H1 (cell line): ENCODE data around the gene PRRG2. TPM values are rescaled to one million over a fixed set of nuclear protein-coding genes. Genes with fewer than 3 reads are reported as not detected.

Source experiments
- CTCF ChIA-PET: fragments of 300-600 bp; sonication (Branson Sonifier 250); formaldehyde crosslinking; loops from one replicate; lab custom pipeline; 2021; ENCODE audit not compliant: partially characterized antibody; lab: Charles Lee
- POLR2A ChIA-PET: fragments of 300-600 bp; sonication (Branson Sonifier 250); formaldehyde crosslinking; loops from one replicate; lab custom pipeline; 2021; ENCODE audit warnings: inconsistent platforms; ENCODE audit not compliant: partially characterized antibody; lab: Charles Lee
- DNase-seq, 2 experiments: peaks; one replicate each; pipeline versions ENCODE4 v3.0.0 to v3.0.0-alpha.2; 2010 to 2022; ENCODE audit warnings: low spot score in 2 of 2, low read depth in 1 of 2, mixed read lengths in 1 of 2
- FAIRE-seq: peaks from 2 replicates; lab custom pipeline; 2011; peaks lifted over from hg19 to GRCh38; lab: Jason Lieb, UNC
- H2AFZ ChIP-seq: 2 replicates; pipeline ENCODE4 v1.8.1; 2012; ENCODE audit warnings: low read length, inconsistent platforms
- H2AK5ac ChIP-seq: 2 replicates; pipeline ENCODE4 v1.6.1; 2013; ENCODE audit warnings: low read depth, low read length
- H2BK120ac ChIP-seq: replicated peaks from 2 replicates; pipeline ENCODE3; 2013; ENCODE audit warnings: low read depth, low read length, inconsistent platforms
- H2BK12ac ChIP-seq: 2 replicates; pipeline ENCODE4 v1.6.1; 2013; ENCODE audit warnings: low read depth, low read length
- H2BK15ac ChIP-seq: 2 replicates; pipeline ENCODE4 v1.6.1; 2013; ENCODE audit warnings: low read length
- H2BK20ac ChIP-seq: 2 replicates; pipeline ENCODE4 v1.6.1; 2013; ENCODE audit warnings: low read length
- H2BK5ac ChIP-seq: 2 replicates; pipeline ENCODE4 v1.6.1; 2013; ENCODE audit warnings: low read depth, low read length
- H3K14ac ChIP-seq: 2 replicates; pipeline ENCODE4 v1.6.1; 2013; ENCODE audit warnings: inconsistent platforms; ENCODE audit not compliant: insufficient read length
- H3K18ac ChIP-seq: 2 replicates; pipeline ENCODE4 v1.6.1; 2013; ENCODE audit warnings: low read length; ENCODE audit errors: extremely low read depth
- H3K23ac ChIP-seq: 2 replicates; pipeline ENCODE4 v1.6.1; 2013; ENCODE audit warnings: inconsistent platforms; ENCODE audit not compliant: insufficient read length
- H3K23me2 ChIP-seq: 2 replicates; pipeline ENCODE4 v1.6.1; 2013; ENCODE audit warnings: low read depth, low read length
- H3K27ac ChIP-seq: 2 replicates; pipeline ENCODE4 v1.6.1; 2011; ENCODE audit warnings: low read depth, low read length, inconsistent platforms
- H3K27me3 ChIP-seq, 4 experiments: replicated peaks in 1 of 4; 1 replicate in 1 of 4; 2 replicates in 3 of 4; pipeline versions ENCODE4 v1.6.1 to v1.8.1; 2011 to 2013; ENCODE audit warnings: low read length in 3 of 4, mild to moderate bottlenecking in 3 of 4, inconsistent platforms in 2 of 4, mixed read lengths in 2 of 4, moderate library complexity in 1 of 4; ENCODE audit not compliant: control insufficient read depth in 3 of 4, insufficient read depth in 3 of 4; ENCODE audit errors: extremely low read depth in 1 of 4
- H3K36me3 ChIP-seq, 4 experiments: 2 replicates each; pipeline versions ENCODE4 v1.6.1 to v1.8.1; 2011 to 2013; ENCODE audit warnings: mild to moderate bottlenecking in 4 of 4, low read length in 3 of 4, moderate library complexity in 2 of 4, control low read depth in 1 of 4, inconsistent platforms in 1 of 4; ENCODE audit not compliant: insufficient read depth in 4 of 4, control insufficient read depth in 2 of 4
- H3K4ac ChIP-seq: replicated peaks from 2 replicates; pipeline ENCODE3; 2013; ENCODE audit warnings: low read length, low read depth, mixed read lengths, inconsistent platforms; ENCODE audit not compliant: insufficient read length
- H3K4me1 ChIP-seq, 4 experiments: replicated peaks in 1 of 4; 1 replicate in 1 of 4; 2 replicates in 3 of 4; pipeline versions ENCODE4 v1.6.1 to v1.8.1; 2011 to 2013; ENCODE audit warnings: low read length in 3 of 4, inconsistent platforms in 2 of 4, mixed read lengths in 1 of 4; ENCODE audit not compliant: insufficient read depth in 4 of 4, control insufficient read depth in 3 of 4
- H3K4me2 ChIP-seq, 2 experiments: 2 replicates each; pipeline versions ENCODE4 v1.6.1 to v1.8.1; 2011 to 2013; ENCODE audit warnings: low read depth in 2 of 2, low read length in 2 of 2, control low read depth in 1 of 2, inconsistent platforms in 1 of 2, mild to moderate bottlenecking in 1 of 2; ENCODE audit not compliant: insufficient read depth in 1 of 2
- H3K4me3 ChIP-seq, 4 experiments: fragments of 200-600, 300-600 bp in 1 of 4; sonication (generic), shearing (Covaris generic), sonication (Bioruptor Twin) in 1 of 4; 2 replicates each; pipeline versions ENCODE4 v1.5.1 to v1.8.1; 2011 to 2016; ENCODE audit warnings: low read length in 4 of 4, low read depth in 3 of 4, control low read depth in 2 of 4, inconsistent platforms in 2 of 4, mild to moderate bottlenecking in 2 of 4, mixed read lengths in 1 of 4, moderate library complexity in 1 of 4; ENCODE audit not compliant: insufficient read depth in 2 of 4; ENCODE audit errors: extremely low read depth in 1 of 4
- H3K56ac ChIP-seq: replicated peaks from 2 replicates; pipeline ENCODE3; 2013; ENCODE audit warnings: low read depth, mild to moderate bottlenecking, mixed read lengths, low read length, inconsistent platforms; ENCODE audit not compliant: insufficient read length
- H3K79me1 ChIP-seq: 2 replicates; pipeline ENCODE4 v1.6.1; 2013; ENCODE audit warnings: low read depth, low read length, control low read depth
- H3K79me2 ChIP-seq, 2 experiments: 2 replicates each; pipeline versions ENCODE4 v1.6.1 to v1.8.1; 2012 to 2013; ENCODE audit warnings: low read length in 2 of 2, mild to moderate bottlenecking in 2 of 2, inconsistent platforms in 1 of 2; ENCODE audit not compliant: insufficient read depth in 2 of 2, control insufficient read depth in 1 of 2
- H3K9ac ChIP-seq, 4 experiments: replicated peaks in 1 of 4; 1 replicate in 1 of 4; 2 replicates in 3 of 4; pipeline versions ENCODE4 v1.6.1 to v1.8.1; 2011 to 2013; ENCODE audit warnings: low read depth in 3 of 4, low read length in 3 of 4, control low read depth in 2 of 4, mild to moderate bottlenecking in 2 of 4, moderate library complexity in 2 of 4, inconsistent platforms in 1 of 4; ENCODE audit errors: extremely low read depth in 1 of 4
- H3K9me3 ChIP-seq, 2 experiments: 2 replicates each; pipeline versions ENCODE4 v1.6.1 to v1.8.1; 2012 to 2013; ENCODE audit warnings: mild to moderate bottlenecking in 2 of 2, moderate library complexity in 2 of 2, control low read depth in 1 of 2, inconsistent platforms in 1 of 2, low read depth in 1 of 2, low read length in 1 of 2, mixed read lengths in 1 of 2; ENCODE audit not compliant: insufficient read depth in 2 of 2
- H4K20me1 ChIP-seq, 2 experiments: replicated peaks in 1 of 2; 2 replicates each; pipeline versions ENCODE3 to v1.8.1; 2011 to 2013; ENCODE audit warnings: inconsistent platforms in 2 of 2, low read length in 2 of 2, mild to moderate bottlenecking in 1 of 2; ENCODE audit not compliant: insufficient read depth in 2 of 2, control insufficient read depth in 1 of 2
- H4K5ac ChIP-seq: 2 replicates; pipeline ENCODE4 v1.6.1; 2013; ENCODE audit warnings: low read length, low read depth, mixed read lengths, inconsistent platforms; ENCODE audit not compliant: insufficient read length
- H4K8ac ChIP-seq: 2 replicates; pipeline ENCODE4 v1.8.0; 2013; ENCODE audit warnings: mild to moderate bottlenecking, moderate library complexity, low read length, inconsistent platforms; ENCODE audit not compliant: insufficient read depth; ENCODE audit errors: extremely low read depth
- H4K91ac ChIP-seq: replicated peaks from 2 replicates; pipeline ENCODE3; 2013; ENCODE audit warnings: low read length, mixed read lengths, inconsistent platforms; ENCODE audit not compliant: insufficient read length
- NANOG ChIP-seq: IDR thresholded peaks from 2 replicates; pipeline ENCODE4 v1.6.1; 2011; ENCODE audit warnings: low read length, low read depth, mild to moderate bottlenecking, inconsistent platforms; ENCODE audit not compliant: insufficient read depth, poor library complexity, severe bottlenecking
- NRF1 ChIP-seq: IDR thresholded peaks from 2 replicates; pipeline ENCODE4 v1.6.1; 2011; ENCODE audit warnings: mild to moderate bottlenecking, low read depth, low read length, improper control_type of control experiment
- SIRT6 ChIP-seq: IDR thresholded peaks from one replicate; pipeline ENCODE4 v1.7.1; 2012; ENCODE audit warnings: low read length, inconsistent platforms
- SUZ12 ChIP-seq: fragments of 200-600 bp; sonication (generic); IDR thresholded peaks from 2 replicates; pipeline ENCODE4 v1.6.1; 2012; ENCODE audit warnings: mild to moderate bottlenecking, inconsistent platforms, low read length, moderate library complexity, mixed read lengths
- YY1 ChIP-seq: IDR thresholded peaks from 2 replicates; pipeline ENCODE4 v1.6.1; 2011; ENCODE audit warnings: low read depth, mild to moderate bottlenecking, low read length
- WGBS, 2 experiments: shearing (Covaris generic) in 1 of 2; methylation state at CpG; one replicate each; pipeline versions ENCODE4 v1.1.6 to v1.1.7; 2013 to 2015; ENCODE audit warnings: low lambda C conversion rate in 2 of 2, mixed read lengths in 2 of 2, inconsistent platforms in 1 of 2, low coverage in 1 of 2, missing lambda C conversion rate in 1 of 2; ENCODE audit not compliant: insufficient replicate concordance in 2 of 2, insufficient coverage in 1 of 2, insufficient read length in 1 of 2; ENCODE audit errors: extremely low coverage in 1 of 2, missing lambda C conversion rate in 1 of 2; 5-methylcytosine and 5-hydroxymethylcytosine counted together
- polyA plus RNA-seq, 7 experiments: library from polyadenylated mRNA; depleted of rRNA in 3 of 7; stranded (reverse) in 5 of 7; unstranded in 2 of 7; fragments of >200 nt in 5 of 7; fragments of 200-250 nt in 2 of 7; gene quantifications; 1 replicate in 5 of 7; 2 replicates in 1 of 7; 4 replicates in 1 of 7; pipeline versions ENCODE4 v1.2.1 to v1.2.3, GENCODE V29; 2011 to 2013; ENCODE audit warnings: missing spikeins in 2 of 7, mixed read lengths in 2 of 7
- total RNA-seq: library from RNA; stranded (reverse); fragmentation: NEBNext Ultra II Directional; extraction: Animal tissue kit (Norgen Biotek cat#: 25700); gene quantifications from 2 replicates; pipeline ENCODE4 v1.2.1, GENCODE V29; 2021

PRRG2 gene
- total and polyA plus RNA-seq, 2 of the 8 experiments (the other 6 are each of a cell fraction or from before 2014, with no cell fraction given), result 4.1 to 5.6 TPM

GRCh38 chr19:49567861-49568441 lies 13.2 kb upstream of the PRRG2 start:
- Histone ChIP-seq H3K27ac (no peak overlapping the region), H4K5ac (no peak overlapping the region), H2BK12ac (no peak overlapping the region), H3K56ac (no peak overlapping the region), H2BK20ac (no peak overlapping the region), H3K4ac (no peak overlapping the region), H3K23me2 (no peaks in the 10 kb centered on the region), H2BK5ac (no peak overlapping the region), H4K8ac (no peak overlapping the region), H2AFZ (no peak overlapping the region), H3K18ac (no peak overlapping the region), H4K91ac (no peak overlapping the region), H3K79me1 (peaks cover 2% of the 10 kb centered on the region; the same call in 1 of the 2 replicates), H3K4me1 (peaks cover 2 to 5% (median 4%) of the 10 kb centered on the region in 4 experiments; a peak in 5 of 7 replicates), H3K9ac (no peak overlapping the region), H2BK15ac (no peak overlapping the region), H3K4me2 (no peak overlapping the region), H3K14ac (no peak overlapping the region), H3K23ac (no peak overlapping the region), H3K79me2 (peaks cover 0 to 32% of the 10 kb centered on the region in 2 experiments; a peak in 3 of 4 replicates), H3K9me3 (no peaks in the 10 kb centered on the region), H4K20me1 (peaks cover 5 to 8% of the 10 kb centered on the region in 2 experiments), H2BK120ac (no peak overlapping the region), H3K36me3 (no peaks in the 10 kb centered on the region; a peak in 1 of 8 replicates), H3K4me3 (no peak overlapping the region), H3K27me3 (no peaks in the 10 kb centered on the region), H2AK5ac (no peak overlapping the region)
- FAIRE-seq, result no peak
- 92% methylated on average over 9 of the region's 9 CpGs; no CpG with 5 or more reads in 1 of the 2 experiments for WGBS, 2 experiments
- ChIA-PET POLR2A (interaction anchor here (0.8 to 2.6 kb wide), 2 partner anchors 11 to 108 kb away, joined by 3 to 15 read pairs; no protein-coding TSS in a partner anchor), CTCF (interaction anchor here (1.0 to 8.1 kb wide), 4 partner anchors 9 to 91 kb away, joined by 3 to 240 read pairs (median 12); no protein-coding TSS in a partner anchor)
- no peak for DNase-seq
- TF ChIP-seq NRF1 (no peak), SUZ12 (no peak), YY1 (no peak), NANOG (no peak), SIRT6 (no peak)
